MM.1S (cell line): Measurements from ENCODE around the gene CEACAM19.

Experiments used
- EZH2 ChIP-seq: fragments of 300-600 bp; sonication (generic); optimal IDR thresholded peaks from 2 replicates; pipeline ENCODE3; 2017; ENCODE audit warnings: low read depth, mild to moderate bottlenecking, antibody characterized with exemption, low read length, mixed read lengths
- TF ChIP-seq, protein P1 (sequence below): fragments of 300-600 bp; sonication (generic); IDR thresholded peaks from 2 replicates; pipeline ENCODE4 v1.5.1; 2016; ENCODE audit warnings: antibody characterized with exemption, low read length, mixed read lengths

DNA sequence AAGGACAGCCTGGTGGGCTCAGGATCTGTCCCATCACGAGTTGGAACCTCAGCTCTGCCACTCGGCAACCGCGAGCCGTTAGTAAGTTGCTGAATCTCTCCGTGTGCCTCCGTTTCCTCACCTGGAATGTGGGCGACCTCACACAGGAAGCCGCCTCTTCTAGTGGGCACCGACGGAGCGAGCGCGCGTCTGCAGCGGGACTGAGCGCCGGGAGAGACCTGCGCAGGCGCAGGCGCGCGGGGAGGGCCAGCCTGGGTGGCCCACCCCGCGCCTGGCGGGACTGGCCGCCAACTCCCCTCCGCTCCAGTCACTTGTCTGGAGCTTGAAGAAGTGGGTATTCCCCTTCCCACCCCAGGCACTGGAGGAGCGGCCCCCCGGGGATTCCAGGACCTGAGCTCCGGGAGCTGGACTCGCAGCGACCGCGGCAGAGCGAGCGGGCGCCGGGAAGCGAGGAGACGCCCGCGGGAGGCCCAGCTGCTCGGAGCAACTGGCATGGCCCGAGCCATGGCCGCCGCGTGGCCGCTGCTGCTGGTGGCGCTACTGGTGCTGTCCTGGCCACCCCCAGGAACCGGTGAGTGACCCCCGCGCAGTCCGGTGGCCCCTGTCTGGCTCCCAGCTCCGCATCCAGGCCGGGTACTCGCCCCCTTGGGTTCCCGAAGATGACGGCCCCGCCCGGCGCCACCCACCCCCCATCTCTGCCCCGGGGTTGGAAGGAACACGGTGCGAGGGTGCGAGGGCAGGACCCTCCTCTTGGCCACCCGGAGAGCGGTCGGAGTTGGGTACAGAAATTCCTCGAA, 27.5 kb upstream of the CEACAM19 start, which contains the start of gene PVR:
- no peak for TF ChIP-seq EZH2
- TF ChIP-seq, protein P1, sequence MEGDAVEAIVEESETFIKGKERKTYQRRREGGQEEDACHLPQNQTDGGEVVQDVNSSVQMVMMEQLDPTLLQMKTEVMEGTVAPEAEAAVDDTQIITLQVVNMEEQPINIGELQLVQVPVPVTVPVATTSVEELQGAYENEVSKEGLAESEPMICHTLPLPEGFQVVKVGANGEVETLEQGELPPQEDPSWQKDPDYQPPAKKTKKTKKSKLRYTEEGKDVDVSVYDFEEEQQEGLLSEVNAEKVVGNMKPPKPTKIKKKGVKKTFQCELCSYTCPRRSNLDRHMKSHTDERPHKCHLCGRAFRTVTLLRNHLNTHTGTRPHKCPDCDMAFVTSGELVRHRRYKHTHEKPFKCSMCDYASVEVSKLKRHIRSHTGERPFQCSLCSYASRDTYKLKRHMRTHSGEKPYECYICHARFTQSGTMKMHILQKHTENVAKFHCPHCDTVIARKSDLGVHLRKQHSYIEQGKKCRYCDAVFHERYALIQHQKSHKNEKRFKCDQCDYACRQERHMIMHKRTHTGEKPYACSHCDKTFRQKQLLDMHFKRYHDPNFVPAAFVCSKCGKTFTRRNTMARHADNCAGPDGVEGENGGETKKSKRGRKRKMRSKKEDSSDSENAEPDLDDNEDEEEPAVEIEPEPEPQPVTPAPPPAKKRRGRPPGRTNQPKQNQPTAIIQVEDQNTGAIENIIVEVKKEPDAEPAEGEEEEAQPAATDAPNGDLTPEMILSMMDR = no peak
